Right lobe of liver (tissue), 6 donors: ENCODE results near the gene CCDC174. TPM values are rescaled to one million over a fixed set of nuclear protein-coding genes. Genes with fewer than 3 reads are reported as not detected.
"Not testable (repeated sequence)": the region's sequence is repeated elsewhere in the genome, so short reads cannot be mapped to it uniquely, and the experiment has no call there.

Experiments used
- ATAC-seq, 4 donors: fragments of 200-7000 bp; cut with Tn5 transposase; one replicate each; pipeline ENCODE4 v1.9.1; 2020; ENCODE audit warnings: mild to moderate bottlenecking in 4 of 4, moderate library complexity in 4 of 4
- DNase-seq, 3 donors: peaks; one replicate each; pipeline ENCODE4 v3.0.0-alpha.2; 2020
- H3K27ac ChIP-seq, 3 donors: fragments of 200-600 bp; one replicate each; pipeline ENCODE4 v1.8.0; 2022
- H3K27me3 ChIP-seq, 2 donors: fragments of 200-600 bp; one replicate each; pipeline ENCODE4 v1.8.0; 2022
- H3K36me3 ChIP-seq, 4 donors: fragments of 200-600 bp; sonication (generic) in 1 of 4; one replicate each; pipeline versions ENCODE4 v1.5.1 to v1.8.0; 2017 to 2022; ENCODE audit warnings: control low read depth in 1 of 4
- H3K4me1 ChIP-seq, 4 donors: fragments of 200-600 bp; sonication (generic) in 1 of 4; one replicate each; pipeline versions ENCODE4 v1.5.1 to v1.8.0; 2017 to 2022; ENCODE audit warnings: control low read depth in 1 of 4
- H3K4me3 ChIP-seq, 3 donors: fragments of 200-600 bp; one replicate each; pipeline ENCODE4 v1.8.0; 2022
- H3K9me3 ChIP-seq, 4 donors: fragments of 200-600 bp; sonication (generic) in 1 of 4; one replicate each; pipeline versions ENCODE4 v1.5.1 to v1.8.0; 2017 to 2022; ENCODE audit warnings: control low read depth in 1 of 4
- CTCF ChIP-seq, 4 donors: fragments of 200-600 bp in 3 of 4; fragments of 450-650 bp in 1 of 4; IDR thresholded peaks; one replicate each; pipeline versions ENCODE4 v1.5.1 to v1.8.0; 2016 to 2022; ENCODE audit warnings: antibody characterized with exemption in 4 of 4, mild to moderate bottlenecking in 2 of 4
- POLR2A ChIP-seq: fragments of 450-650 bp; IDR thresholded peaks from one replicate; pipeline ENCODE4 v1.6.1; 2017; ENCODE audit warnings: antibody characterized with exemption, mild to moderate bottlenecking
- WGBS: methylation state at CpG from one replicate; pipeline ENCODE4 v1.1.6; 2018; ENCODE audit warnings: low coverage, low lambda C conversion rate; ENCODE audit not compliant: insufficient coverage; ENCODE audit errors: missing lambda C conversion rate; 5-methylcytosine and 5-hydroxymethylcytosine counted together
- intact Hi-C, 2 donors: fragments of 100-400 bp; cut with DNase I; formaldehyde crosslinking; loops; one replicate each; pipeline versions ENCODE4 v1.11.2 to v1.14.1; 2022
- total RNA-seq, 6 experiments: library from RNA; depleted of rRNA in 2 of 6; stranded (reverse); fragments of >200 nt in 2 of 6; fragmentation: NEBNext Ultra II Directional in 3 of 6; extraction: Animal tissue kit (Norgen Biotek cat#: 25700) in 3 of 6; gene quantifications; one replicate each; pipeline versions ENCODE4 v1.1.0 to v1.2.4, GENCODE V29; 2016 to 2023
- donor health status: DM: no; HTN: yes; CAD: no.
- donor health status: DM: no; HTN: no; CAD: no.
- donor health status: DM: no; HTN: no; CAD: no.
- donor health status: DM: no; HTN: yes; CAD: no.
- donor health status: DM: no; HTN: yes; CAD: no.

The CCDC174 gene
- total RNA-seq, 6 experiments from 2014 or later = 7.5 to 11.7 (median 10.6) TPM

- no peak for DNase-seq
- no peaks in the 10 kb centered on the region for H3K9me3 ChIP-seq
- no peak overlapping the region for H3K4me3 ChIP-seq
- H3K36me3 ChIP-seq = no peaks in the 10 kb centered on the region
- TF ChIP-seq POLR2A (no peak), CTCF (IDR thresholded peaks at IDR 0.05) (no peak)
- intact Hi-C loops = no loop called here
- no peak for ATAC-seq
- H3K27me3 ChIP-seq = no peaks in the 10 kb centered on the region
- peaks cover 0 to 5% (median 0%) of the 10 kb centered on the region in 4 donors for H3K4me1 ChIP-seq
- 17% methylated on average over 1 of the region's 8 CpGs for WGBS
- H3K27ac ChIP-seq = no peak overlapping the region
Measured at GRCh38 chr3:14605744-14606143, 45.8 kb upstream of the CCDC174 start.

GRCh38 chr3:14606669-14607339 lies 44.8 kb upstream of the CCDC174 start:
- H3K27me3 ChIP-seq = no peaks in the 10 kb centered on the region
- DNase-seq (no peak), ATAC-seq (no peak)
- H3K4me1 ChIP-seq = peaks cover 0 to 5% (median 0%) of the 10 kb centered on the region in 4 donors
- H3K9me3 ChIP-seq = no peaks in the 10 kb centered on the region
- no peak for TF ChIP-seq CTCF (IDR thresholded peaks at IDR 0.05)
- TF ChIP-seq POLR2A = no peak
- no peak overlapping the region for H3K4me3 ChIP-seq
- no peak overlapping the region for H3K27ac ChIP-seq
- intact Hi-C loops = no loop called here
- 45% methylated on average over 4 of the region's 7 CpGs for WGBS
- H3K36me3 ChIP-seq = no peaks in the 10 kb centered on the region

- ATAC-seq (no peak), DNase-seq (no peak)
- no peaks in the 10 kb centered on the region for H3K36me3 ChIP-seq
- no peak overlapping the region for H3K4me3 ChIP-seq
- intact Hi-C loops = no loop called here
- TF ChIP-seq CTCF (IDR thresholded peaks at IDR 0.05) (no peak), POLR2A (no peak)
- no peaks in the 10 kb centered on the region for H3K9me3 ChIP-seq
- H3K27ac ChIP-seq = no peak overlapping the region
- no peaks in the 10 kb centered on the region for H3K27me3 ChIP-seq
- H3K4me1 ChIP-seq = no peaks in the 10 kb centered on the region
- WGBS = 50% methylated on average over 1 of the region's 3 CpGs
Measured at GRCh38 chr3:14608298-14608697, 43.3 kb upstream of the CCDC174 start.

- 94% methylated on average over 3 of the region's 3 CpGs for WGBS
- DNase-seq, H3K4me1 ChIP-seq, H3K27me3 ChIP-seq, H3K36me3 ChIP-seq, intact Hi-C loops, H3K4me3 ChIP-seq, H3K27ac ChIP-seq, H3K9me3 ChIP-seq, ATAC-seq: not testable (repeated sequence)
Measured at GRCh38 chr3:14609058-14609457, 42.5 kb upstream of the CCDC174 start.

DNA sequence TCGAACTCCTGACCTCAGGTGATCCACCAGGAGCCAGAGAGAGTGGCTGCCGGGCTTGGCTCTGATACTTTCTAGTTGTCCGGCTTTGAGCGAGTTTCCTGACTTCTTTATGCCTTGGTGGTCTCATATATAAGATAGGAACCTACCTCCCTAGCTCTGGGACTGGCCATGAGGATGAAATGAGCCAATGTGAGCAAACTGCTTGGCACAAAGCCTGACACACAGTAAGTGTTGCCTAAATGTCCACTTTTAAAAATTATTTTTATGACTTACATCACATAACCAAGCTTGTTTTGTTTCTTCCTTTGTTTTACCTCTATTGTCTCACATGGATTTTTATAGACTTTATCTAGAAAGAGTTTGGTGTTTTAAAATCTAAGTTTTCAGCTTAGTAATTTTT lies 42.1 kb upstream of the CCDC174 start:
- 65% methylated on average over 2 of the region's 4 CpGs for WGBS
- no peak for ATAC-seq
- no peak overlapping the region for H3K4me3 ChIP-seq
- no peaks in the 10 kb centered on the region for H3K27me3 ChIP-seq
- no peaks in the 10 kb centered on the region for H3K9me3 ChIP-seq
- TF ChIP-seq POLR2A (no peak), CTCF (IDR thresholded peaks at IDR 0.05) (no peak)
- no peaks in the 10 kb centered on the region for H3K4me1 ChIP-seq
- H3K27ac ChIP-seq = no peak overlapping the region
- DNase-seq = no peak
- H3K36me3 ChIP-seq = no peaks in the 10 kb centered on the region
- intact Hi-C loops = no loop called here
